H1 (cell line): ENCODE results near the gene LIN54. TPM values are rescaled to one million over a fixed set of nuclear protein-coding genes. Genes with fewer than 3 reads are reported as not detected.

Experiments
- BCL11A ChIP-seq, 2 experiments: IDR thresholded peaks; one replicate each; pipeline ENCODE4 v1.6.1; 2011; ENCODE audit warnings: low read depth in 2 of 2, low read length in 2 of 2, mild to moderate bottlenecking in 2 of 2
- CBX5 ChIP-seq: fragments of 300-800, 300-1000 bp; sonication (generic); IDR thresholded peaks from 2 replicates; pipeline ENCODE4 v1.7.1; 2016; ENCODE audit warnings: antibody characterized with exemption, low read length, low read depth
- CBX8 ChIP-seq: fragments of 300-800, 300-1000 bp; sonication (generic); IDR thresholded peaks from 2 replicates; pipeline ENCODE4 v1.7.1; 2016; ENCODE audit warnings: low read depth, low read length, borderline replicate concordance
- EZH2 ChIP-seq: fragments of 200-600 bp; sonication (generic); IDR thresholded peaks from 2 replicates; pipeline ENCODE4 v1.7.1; 2012; ENCODE audit warnings: low read depth, mild to moderate bottlenecking, moderate library complexity, low read length, inconsistent platforms; ENCODE audit not compliant: severe bottlenecking
- HDAC6 ChIP-seq: IDR thresholded peaks from one replicate; pipeline ENCODE4 v1.7.1; 2012; ENCODE audit warnings: low read depth, mild to moderate bottlenecking, inconsistent platforms, low read length, moderate library complexity
- JUND ChIP-seq: IDR thresholded peaks from 2 replicates; pipeline ENCODE4 v1.6.1; 2011; ENCODE audit warnings: mild to moderate bottlenecking, improper control_type of control experiment, low read length
- TAF7 ChIP-seq: optimal IDR thresholded peaks from 2 replicates; pipeline ENCODE3; 2011; ENCODE audit warnings: low read depth, mild to moderate bottlenecking, inconsistent platforms, low read length, moderate library complexity, borderline replicate concordance
- TCF12 ChIP-seq: IDR thresholded peaks from 2 replicates; pipeline ENCODE4 v1.6.1; 2011; ENCODE audit warnings: low read depth, mild to moderate bottlenecking, low read length
- polyA plus RNA-seq, 7 experiments: library from polyadenylated mRNA; depleted of rRNA in 3 of 7; stranded (reverse) in 5 of 7; unstranded in 2 of 7; fragments of >200 nt in 5 of 7; fragments of 200-250 nt in 2 of 7; gene quantifications; 1 replicate in 5 of 7; 2 replicates in 1 of 7; 4 replicates in 1 of 7; pipeline versions ENCODE4 v1.2.1 to v1.2.3, GENCODE V29; 2011 to 2013; ENCODE audit warnings: missing spikeins in 2 of 7, mixed read lengths in 2 of 7
- total RNA-seq: library from RNA; stranded (reverse); fragmentation: NEBNext Ultra II Directional; extraction: Animal tissue kit (Norgen Biotek cat#: 25700); gene quantifications from 2 replicates; pipeline ENCODE4 v1.2.1, GENCODE V29; 2021

Gene LIN54
- total and polyA plus RNA-seq, 2 of the 8 experiments (the other 6 are each of a cell fraction or from before 2014, with no cell fraction given) = 5.7 to 11.1 TPM

GRCh38 chr4:83022724-83023450 lies 12.3 kb upstream of the LIN54 start (continued):
- TF ChIP-seq CBX5 (no peak), EZH2 (no peak), TAF7 (no peak), BCL11A (IDR thresholded peaks at IDR 0.05; ENCODE audit: low read depth in 2 of 2, low read length in 2 of 2) (no peak), CBX8 (no peak), HDAC6 (no peak), JUND (no peak), TCF12 (no peak)
